Stomach (tissue), 9 donors: ENCODE data around the gene SENP7. TPM values are rescaled to one million over a fixed set of nuclear protein-coding genes. Genes with fewer than 3 reads are reported as not detected.

Experiments
- DNase-seq, 2 donors: peaks; one replicate each; pipeline versions ENCODE4 v3.0.0 to v3.0.0-alpha.2; 2013 to 2019
- H3K27ac ChIP-seq, 5 donors: fragments of 200-600 bp in 4 of 5; sonication (generic) in 4 of 5; one replicate each; pipeline ENCODE4 v1.5.1; 2013 to 2019; ENCODE audit warnings: mild to moderate bottlenecking in 1 of 5, moderate library complexity in 1 of 5
- H3K27me3 ChIP-seq, 3 donors: fragments of 200-600 bp; sonication (generic); one replicate each; pipeline ENCODE4 v1.5.1; 2017 to 2019; ENCODE audit warnings: mixed run types in 1 of 3
- H3K36me3 ChIP-seq, 4 donors: fragments of 200-600 bp; sonication (generic); 1 replicate in 3 of 4; 2 replicates in 1 of 4; pipeline ENCODE4 v1.5.1; 2016 to 2019
- H3K4me1 ChIP-seq, 4 donors: fragments of 200-600 bp; sonication (generic); one replicate each; pipeline ENCODE4 v1.5.1; 2016 to 2019
- H3K4me3 ChIP-seq, 4 donors: fragments of 200-600 bp; sonication (generic) in 3 of 4; one replicate each; pipeline ENCODE4 v1.5.1; 2016 to 2019; ENCODE audit warnings: mild to moderate bottlenecking in 1 of 4
- H3K9me3 ChIP-seq, 4 donors: fragments of 200-600 bp; sonication (generic); one replicate each; pipeline ENCODE4 v1.5.1; 2016 to 2019
- CTCF ChIP-seq, 7 experiments: fragments of 450-650 bp in 4 of 7; fragments of 200-600 bp in 3 of 7; sonication (generic) in 3 of 7; IDR thresholded peaks; one replicate each; pipeline ENCODE4 v1.5.1; 2016 to 2019; ENCODE audit warnings: antibody characterized with exemption in 7 of 7, control low read depth in 2 of 7, mild to moderate bottlenecking in 1 of 7
- EP300 ChIP-seq: sonication (generic); formaldehyde crosslinking; IDR thresholded peaks from one replicate; pipeline ENCODE4 v1.6.1; 2017; ENCODE audit warnings: antibody characterized with exemption
- POLR2A ChIP-seq, 4 donors: fragments of 450-650 bp; IDR thresholded peaks; one replicate each; pipeline ENCODE4 v1.6.1; 2016; ENCODE audit warnings: antibody characterized with exemption in 4 of 4, control low read depth in 2 of 4, mild to moderate bottlenecking in 1 of 4, moderate library complexity in 1 of 4
- POLR2AphosphoS5 ChIP-seq, 3 donors: sonication (generic); formaldehyde crosslinking; IDR thresholded peaks; one replicate each; pipeline ENCODE4 v1.6.1; 2016; ENCODE audit warnings: antibody characterized with exemption in 3 of 3
- WGBS, 5 donors: extraction: QIAGEN DNeasy Blood & Tissue Kit in 3 of 5; methylation state at CpG; one replicate each; pipeline versions ENCODE4 v1.1.5 to v1.1.7; 2013 to 2018; 5-methylcytosine and 5-hydroxymethylcytosine counted together
- intact Hi-C: fragments of 100-400 bp; cut with DNase I; formaldehyde crosslinking; loops from one replicate; pipeline ENCODE4 v1.15.1; 2023; ENCODE audit warnings: low total_unique reads
- polyA plus RNA-seq, 3 donors: library from polyadenylated mRNA; stranded (reverse); fragments of 200-250 nt; gene quantifications; one replicate each; pipeline ENCODE4 v1.2.3, GENCODE V29; 2013
- total RNA-seq, 5 donors: library from RNA; depleted of rRNA; stranded (reverse); fragments of >200 nt; gene quantifications; one replicate each; pipeline versions ENCODE4 v1.1.0 to v1.2.3, GENCODE V29; 2014 to 2016
- donor health status: healthy with polysubstance abuse.
- donor health status: Bipolar disorder and iron deficiency.
- donor health status: healthy.

Gene SENP7
- total and polyA plus RNA-seq, 8 donors = 1.4 to 93.1 (median 14.6) TPM

- peaks cover 0 to 4% (median 0%) of the 10 kb centered on the region in 4 donors for H3K9me3 ChIP-seq
- H3K27ac ChIP-seq = no peak overlapping the region
- H3K4me1 ChIP-seq = peaks cover 0 to 23% (median 10%) of the 10 kb centered on the region in 4 donors
- no peak for DNase-seq
- no peak overlapping the region for H3K4me3 ChIP-seq
- H3K27me3 ChIP-seq = no peaks in the 10 kb centered on the region
- intact Hi-C loops = no loop called here
- TF ChIP-seq EP300 = no peak
- TF ChIP-seq POLR2AphosphoS5 (IDR thresholded peaks at IDR 0.05) = no peak
- TF ChIP-seq CTCF (IDR thresholded peaks at IDR 0.05) = no peak
- TF ChIP-seq POLR2A (IDR thresholded peaks at IDR 0.05) = no peak
- peaks cover 0 to 11% (median 8%) of the 10 kb centered on the region in 4 donors for H3K36me3 ChIP-seq
These were observed 137.4 kb downstream of the SENP7 start for GRCh38 chr3:101375586-101375985.

GRCh38 chr3:101362406-101362805 lies 150.6 kb downstream of the SENP7 start:
- TF ChIP-seq POLR2A (IDR thresholded peaks at IDR 0.05) = no peak
- no peak for TF ChIP-seq POLR2AphosphoS5 (IDR thresholded peaks at IDR 0.05)
- no peak for TF ChIP-seq EP300
- TF ChIP-seq CTCF (IDR thresholded peaks at IDR 0.05) = no peak
- intact Hi-C loops = no loop called here
- H3K27ac ChIP-seq = no peak overlapping the region
- 87 to 94% (median 91%) methylated on average over 2 of the region's 2 CpGs for WGBS, 5 donors
- no peaks in the 10 kb centered on the region for H3K4me1 ChIP-seq
- no peak overlapping the region for H3K4me3 ChIP-seq
- no peak for DNase-seq
- H3K9me3 ChIP-seq = peaks cover 0 to 12% (median 3%) of the 10 kb centered on the region in 4 donors
- no peaks in the 10 kb centered on the region for H3K27me3 ChIP-seq
- H3K36me3 ChIP-seq = peaks cover 2 to 64% (median 49%) of the 10 kb centered on the region in 4 donors

- Histone ChIP-seq H3K27me3 (no peaks in the 10 kb centered on the region), H3K4me3 (no peak overlapping the region), H3K27ac (no peak overlapping the region), H3K9me3 (no peaks in the 10 kb centered on the region), H3K36me3 (peaks cover 0 to 45% (median 26%) of the 10 kb centered on the region in 4 donors), H3K4me1 (no peaks in the 10 kb centered on the region)
- no peak for TF ChIP-seq CTCF (IDR thresholded peaks at IDR 0.05)
- no peak for TF ChIP-seq POLR2A (IDR thresholded peaks at IDR 0.05)
- no peak for TF ChIP-seq POLR2AphosphoS5 (IDR thresholded peaks at IDR 0.05)
- TF ChIP-seq EP300 = no peak
- intact Hi-C loops = no loop called here
- DNase-seq = no peak
- WGBS, 5 donors = 62 to 83% (median 78%) methylated on average over 1 of the region's 1 CpG
These were observed 161.2 kb downstream of the SENP7 start for GRCh38 chr3:101351829-101352228.

- Histone ChIP-seq H3K27me3 (no peaks in the 10 kb centered on the region), H3K27ac (no peak overlapping the region), H3K4me1 (no peaks in the 10 kb centered on the region), H3K9me3 (no peaks in the 10 kb centered on the region), H3K4me3 (no peak overlapping the region), H3K36me3 (peaks cover 8 to 72% (median 46%) of the 10 kb centered on the region in 4 donors)
- no peak for TF ChIP-seq EP300
- no peak for TF ChIP-seq CTCF (IDR thresholded peaks at IDR 0.05)
- no peak for TF ChIP-seq POLR2A (IDR thresholded peaks at IDR 0.05)
- TF ChIP-seq POLR2AphosphoS5 (IDR thresholded peaks at IDR 0.05) = no peak
- no peak for DNase-seq
- intact Hi-C loops = no loop called here
- WGBS, 5 donors = 49 to 98% (median 77%) methylated on average over 2 of the region's 2 CpGs
These were observed 172.4 kb downstream of the SENP7 start for GRCh38 chr3:101340591-101340990.
